Neural cell (in vitro differentiated cells): ENCODE results near the gene CABLES2.

Source experiments
- CTCF ChIP-seq: fragments of 450-650 bp; IDR thresholded peaks from 2 replicates; pipeline ENCODE4 v1.5.1; 2014; ENCODE audit warnings: antibody characterized with exemption, mild to moderate bottlenecking, moderate library complexity; ENCODE audit not compliant: poor library complexity, severe bottlenecking
- EP300 ChIP-seq: fragments of 450-650 bp; conservative IDR thresholded peaks from 2 replicates; pipeline ENCODE4 v1.6.1; 2014; ENCODE audit warnings: antibody characterized with exemption, mild to moderate bottlenecking, moderate library complexity; ENCODE audit not compliant: poor library complexity, severe bottlenecking
- EZH2 ChIP-seq: fragments of 200-600, 300-800 bp; shearing (Covaris generic), sonication (generic); IDR thresholded peaks from 2 replicates; pipeline ENCODE4 v1.6.1; 2014; ENCODE audit warnings: antibody characterized with exemption, low read length, borderline replicate concordance, mild to moderate bottlenecking; ENCODE audit not compliant: insufficient read depth, poor library complexity, severe bottlenecking
- MXI1 ChIP-seq: fragments of 450-650 bp; conservative IDR thresholded peaks from 2 replicates; pipeline ENCODE4 v1.6.1; 2014; ENCODE audit warnings: antibody characterized with exemption, mild to moderate bottlenecking; ENCODE audit not compliant: poor library complexity, severe bottlenecking
- POLR2AphosphoS5 ChIP-seq: IDR thresholded peaks from 2 replicates; pipeline ENCODE4 v1.6.1; 2012
- RAD21 ChIP-seq: fragments of 450-650 bp; conservative IDR thresholded peaks from 2 replicates; pipeline ENCODE4 v1.6.1; 2014; ENCODE audit warnings: antibody characterized with exemption, mild to moderate bottlenecking, moderate library complexity
- REST ChIP-seq: IDR thresholded peaks from 2 replicates; pipeline ENCODE4 v1.6.1; 2012; ENCODE audit warnings: borderline replicate concordance
- SMC3 ChIP-seq: fragments of 450-650 bp; conservative IDR thresholded peaks from 2 replicates; pipeline ENCODE4 v1.6.1; 2014; ENCODE audit warnings: antibody characterized with exemption, mild to moderate bottlenecking, moderate library complexity; ENCODE audit not compliant: poor library complexity

DNA sequence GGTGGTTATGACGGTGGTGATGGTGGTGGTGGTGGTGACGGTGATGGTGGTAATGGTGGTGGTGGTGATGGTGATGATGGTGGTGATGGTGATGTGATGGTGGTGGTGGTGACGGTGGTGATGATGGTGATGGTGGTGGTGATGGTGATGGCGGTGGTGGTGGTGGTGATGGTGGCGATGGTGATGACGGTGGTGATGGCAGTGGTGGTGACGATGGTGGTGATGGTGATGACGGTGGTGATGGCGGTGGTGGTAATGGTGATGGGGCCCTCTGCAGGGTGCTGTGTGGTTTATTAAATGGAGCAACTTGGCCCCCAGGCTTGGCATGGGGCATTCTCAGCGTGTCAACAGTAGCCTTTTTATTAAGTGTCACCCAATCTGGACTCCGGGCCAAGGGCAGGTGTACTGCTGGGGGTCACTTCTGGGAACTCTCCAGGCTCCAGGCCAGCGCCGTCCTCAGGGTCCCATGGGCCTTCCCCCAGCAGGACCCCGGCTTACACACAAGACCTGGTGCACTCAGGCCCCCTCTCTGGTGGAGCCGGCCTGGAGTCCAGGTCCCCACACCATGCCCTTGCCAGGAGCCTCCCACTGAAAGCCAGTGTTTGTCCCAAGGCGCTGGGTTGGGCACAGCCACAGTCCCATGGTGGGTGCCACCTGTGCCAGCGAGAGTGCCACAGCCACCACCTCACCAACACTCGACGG lies 8.8 kb downstream of the CABLES2 start:
- no peak for TF ChIP-seq CTCF
- no peak for TF ChIP-seq SMC3
- no peak for TF ChIP-seq EZH2
- no peak for TF ChIP-seq RAD21
- TF ChIP-seq REST: no peak
- no peak for TF ChIP-seq POLR2AphosphoS5
- TF ChIP-seq EP300: no peak
- TF ChIP-seq MXI1: no peak
